CD14-positive monocyte (primary cell): ENCODE results near the gene SPRYD7. TPM values are rescaled to one million over a fixed set of nuclear protein-coding genes. Genes with fewer than 3 reads are reported as not detected.
A peak's percentile ranks its signal among the peaks of the same experiment; 100 is the strongest.

ENCODE experiments used
- DNase-seq, 3 donors: peaks; one replicate each; pipeline ENCODE4 v3.0.0-alpha.2; 2011 to 2022
- H2AFZ ChIP-seq: 2 replicates; pipeline ENCODE4 v1.6.0; 2012; ENCODE audit warnings: mild to moderate bottlenecking, low read depth, low read length, inconsistent platforms; ENCODE audit not compliant: insufficient read depth, poor library complexity, severe bottlenecking
- H3K27ac ChIP-seq, 2 donors: 1 replicate in 1 of 2; 2 replicates in 1 of 2; pipeline ENCODE4 v1.5.1; 2012 to 2013; ENCODE audit warnings: low read length in 2 of 2, control low read depth in 1 of 2, inconsistent platforms in 1 of 2, low read depth in 1 of 2, mild to moderate bottlenecking in 1 of 2
- H3K27me3 ChIP-seq, 2 donors: one replicate each; pipeline versions ENCODE4 v1.6.0 to v1.6.1; 2011 to 2013; ENCODE audit warnings: low read length in 2 of 2; ENCODE audit not compliant: control insufficient read depth in 2 of 2, insufficient read depth in 2 of 2
- H3K36me3 ChIP-seq, 2 donors: replicated peaks in 1 of 2; 1 replicate in 1 of 2; 2 replicates in 1 of 2; pipeline versions ENCODE4 v1.5.1 to v1.6.1; 2012 to 2013; ENCODE audit warnings: low read length in 2 of 2, control low read depth in 1 of 2, inconsistent platforms in 1 of 2, mild to moderate bottlenecking in 1 of 2; ENCODE audit not compliant: insufficient read depth in 2 of 2, control insufficient read depth in 1 of 2
- H3K4me1 ChIP-seq, 2 donors: 1 replicate in 1 of 2; 2 replicates in 1 of 2; pipeline versions ENCODE4 v1.5.1 to v1.6.1; 2012 to 2013; ENCODE audit warnings: low read length in 2 of 2, control low read depth in 1 of 2, inconsistent platforms in 1 of 2, mild to moderate bottlenecking in 1 of 2, moderate library complexity in 1 of 2; ENCODE audit not compliant: insufficient read depth in 2 of 2, control insufficient read depth in 1 of 2
- H3K4me2 ChIP-seq: replicated peaks from 2 replicates; pipeline ENCODE3; 2012; ENCODE audit warnings: low read length, moderate library complexity, mild to moderate bottlenecking; ENCODE audit not compliant: poor library complexity, severe bottlenecking; ENCODE audit errors: extremely low read depth
- H3K4me3 ChIP-seq, 3 experiments: fragments of 200-600 bp in 1 of 3; sonication (generic) in 1 of 3; replicated peaks in 1 of 3; 1 replicate in 2 of 3; 2 replicates in 1 of 3; pipeline ENCODE4 v1.5.1; 2011 to 2013; ENCODE audit warnings: low read length in 3 of 3, mild to moderate bottlenecking in 3 of 3, control low read depth in 2 of 3, low read depth in 2 of 3, inconsistent platforms in 1 of 3, moderate library complexity in 1 of 3
- H3K79me2 ChIP-seq: 2 replicates; pipeline ENCODE4 v1.6.0; 2012; ENCODE audit warnings: mild to moderate bottlenecking, control low read depth, inconsistent platforms, low read length, moderate library complexity; ENCODE audit not compliant: insufficient read depth
- H3K9ac ChIP-seq: 2 replicates; pipeline ENCODE4 v1.6.0; 2017; ENCODE audit warnings: low read length, mild to moderate bottlenecking; ENCODE audit not compliant: insufficient read depth, poor library complexity, severe bottlenecking
- H3K9me3 ChIP-seq, 2 donors: replicated peaks in 1 of 2; 1 replicate in 1 of 2; 2 replicates in 1 of 2; pipeline versions ENCODE4 v1.5.1 to v1.6.1; 2012 to 2013; ENCODE audit warnings: low read length in 2 of 2, control low read depth in 1 of 2; ENCODE audit not compliant: control insufficient read depth in 1 of 2, insufficient read depth in 1 of 2
- H4K20me1 ChIP-seq: 2 replicates; pipeline ENCODE4 v1.6.0; 2012; ENCODE audit warnings: mild to moderate bottlenecking, low read length, control low read depth, moderate library complexity; ENCODE audit not compliant: insufficient read depth
- H3K27ac Mint-ChIP-seq, 7 donors: one replicate each; pipeline ENCODE4 v1.8.0; 2020; ENCODE audit warnings: mild to moderate bottlenecking in 7 of 7, mixed read lengths in 7 of 7, moderate library complexity in 6 of 7, inconsistent platforms in 2 of 7
- H3K27me3 Mint-ChIP-seq, 3 donors: one replicate each; pipeline ENCODE4 v1.8.0; 2021 to 2022; ENCODE audit warnings: low read depth in 3 of 3, mild to moderate bottlenecking in 3 of 3, mixed read lengths in 3 of 3, moderate library complexity in 3 of 3, inconsistent platforms in 1 of 3
- H3K36me3 Mint-ChIP-seq, 2 donors: one replicate each; pipeline ENCODE4 v1.8.0; 2020; ENCODE audit warnings: mixed read lengths in 2 of 2, inconsistent platforms in 1 of 2, mild to moderate bottlenecking in 1 of 2
- H3K4me1 Mint-ChIP-seq: one replicate; pipeline ENCODE4 v1.8.0; 2020; ENCODE audit warnings: mild to moderate bottlenecking, mixed read lengths
- H3K4me3 Mint-ChIP-seq, 2 donors: one replicate each; pipeline ENCODE4 v1.8.0; 2020; ENCODE audit warnings: mild to moderate bottlenecking in 2 of 2, mixed read lengths in 2 of 2, moderate library complexity in 1 of 2
- H3K9me3 Mint-ChIP-seq, 7 donors: one replicate each; pipeline ENCODE4 v1.8.0; 2020 to 2022; ENCODE audit warnings: mixed read lengths in 7 of 7, mild to moderate bottlenecking in 6 of 7, moderate library complexity in 6 of 7, inconsistent platforms in 2 of 7
- CTCF ChIP-seq: fragments of 200-600 bp; IDR thresholded peaks from one replicate; pipeline ENCODE4 v1.8.0; 2022; ENCODE audit warnings: antibody characterized with exemption, mild to moderate bottlenecking
- WGBS: methylation state at CpG from one replicate; pipeline ENCODE4 v1.1.5; 2013; ENCODE audit warnings: missing lambda C conversion rate; ENCODE audit not compliant: insufficient coverage; 5-methylcytosine and 5-hydroxymethylcytosine counted together
- intact Hi-C, 2 donors: fragments of 100-400 bp; cut with micrococcal nuclease; formaldehyde crosslinking; loops; one replicate each; pipeline versions ENCODE4 v1.15.0 to v1.15.1; 2023
- polyA plus RNA-seq, 3 donors: library from polyadenylated mRNA; depleted of rRNA in 1 of 3; unstranded in 2 of 3; stranded (reverse) in 1 of 3; fragments of 300-500 nt in 2 of 3; fragments of >200 nt in 1 of 3; fragmentation: Illumina TruSeq in 2 of 3; gene quantifications; 1 replicate in 2 of 3; 2 replicates in 1 of 3; pipeline ENCODE4 v1.2.3, GENCODE V29; 2012 to 2021

SPRYD7 gene
- polyA plus RNA-seq, 3 donors: 1.1 to 2.3 (median 1.2) TPM

GRCh38 chr13:49972709-49973108, 36.6 kb upstream of the SPRYD7 start:
- no peak for DNase-seq
- H3K4me1 Mint-ChIP-seq: peaks cover 4% of the 10 kb centered on the region
- Histone ChIP-seq H3K4me3 (no peak overlapping the region), H2AFZ (no peak overlapping the region), H4K20me1 (no peaks in the 10 kb centered on the region), H3K4me1 (no peaks in the 10 kb centered on the region), H3K79me2 (no peaks in the 10 kb centered on the region), H3K27me3 (no peaks in the 10 kb centered on the region), H3K4me2 (no peak overlapping the region), H3K9ac (no peak overlapping the region), H3K27ac (no peak overlapping the region), H3K36me3 (peaks cover 12 to 79% of the 10 kb centered on the region in 2 donors), H3K9me3 (no peaks in the 10 kb centered on the region)
- intact Hi-C loops: loop anchor here (10.0 kb wide), 2 partner anchors 562 to 832 kb away; no protein-coding TSS in a partner anchor
- TF ChIP-seq CTCF: no peak
- no peaks in the 10 kb centered on the region for H3K27me3 Mint-ChIP-seq
- H3K4me3 Mint-ChIP-seq: no peak overlapping the region
- H3K27ac Mint-ChIP-seq: peak overlapping the region in 2 of 7 donors; percentile 61 to 77
- peaks cover 48 to 70% of the 10 kb centered on the region in 2 donors for H3K36me3 Mint-ChIP-seq
- H3K9me3 Mint-ChIP-seq: peaks cover 0 to 2% (median 0%) of the 10 kb centered on the region in 7 donors
- no CpG with 5 or more reads among the region's 4 CpGs for WGBS

GRCh38 chr13:49967456-49967855, 31.3 kb upstream of the SPRYD7 start:
- Mint-ChIP-seq H3K27ac (no peak overlapping the region), H3K4me3 (no peak overlapping the region), H3K4me1 (no peaks in the 10 kb centered on the region), H3K27me3 (peaks cover 0 to 1% (median 0%) of the 10 kb centered on the region in 3 donors), H3K9me3 (peaks cover 5 to 21% (median 11%) of the 10 kb centered on the region in 7 donors), H3K36me3 (peaks cover 56 to 80% of the 10 kb centered on the region in 2 donors)
- H3K9ac ChIP-seq: no peak overlapping the region
- no peak overlapping the region for H3K27ac ChIP-seq
- TF ChIP-seq CTCF: no peak
- no peaks in the 10 kb centered on the region for H3K4me1 ChIP-seq
- no peak overlapping the region for H3K4me3 ChIP-seq
- no peaks in the 10 kb centered on the region for H3K9me3 ChIP-seq
- no peak for DNase-seq
- no peak overlapping the region for H3K4me2 ChIP-seq
- no peaks in the 10 kb centered on the region for H4K20me1 ChIP-seq
- intact Hi-C loops: no loop called here
- H3K36me3 ChIP-seq: peaks cover 0 to 81% of the 10 kb centered on the region in 2 donors
- no peaks in the 10 kb centered on the region for H3K79me2 ChIP-seq
- no peak overlapping the region for H2AFZ ChIP-seq
- no peaks in the 10 kb centered on the region for H3K27me3 ChIP-seq
- WGBS: 100% methylated on average over 1 of the region's 4 CpGs
